Stimulated activated CD4-positive, alpha-beta T cell treated with anti-CD3 and anti-CD28 coated beads, TNF-alpha, amount 100 ng/mL, for 48 hours (primary cell): ENCODE measurements around the gene TUT4.
A peak's percentile ranks its signal among the peaks of the same experiment; 100 is the strongest.
"Not testable (repeated sequence)": the region's sequence is repeated elsewhere in the genome, so short reads cannot be mapped to it uniquely, and the experiment has no call there.

Source experiments
- DNase-seq, 3 donors: peaks; one replicate each; pipeline ENCODE4 v3.0.0-alpha.2; 2020; ENCODE audit warnings: low read depth in 3 of 3

Gene TUT4

GRCh38 chr1:52552505-52553361 is at the start of gene TUT4:
Gene TUT4 (minus strand): TSS chr1:52553092. CDS start chr1:52526280, 26,812 bp downstream.
- DNase-seq = peak; percentile 61 to 73 (median 67)

- DNase-seq = peak; percentile 24 to 49 (median 26)
Measured at GRCh38 chr1:52601991-52602855, 49.3 kb upstream of the TUT4 start, which contains the start of gene GPX7. Gene GPX7 (plus strand): TSS chr1:52602371. CDS start chr1:52602410, 39 bp downstream.

GRCh38 chr1:52601519-52601918 is 48.6 kb upstream of the TUT4 start:
- DNase-seq = no peak

- no peak for DNase-seq
Measured at GRCh38 chr1:52600533-52601179, 47.8 kb upstream of the TUT4 start.

GRCh38 chr1:52599236-52599635 is 46.3 kb upstream of the TUT4 start:
- DNase-seq = no peak

- no peak for DNase-seq
Measured at GRCh38 chr1:52598729-52599128, 45.8 kb upstream of the TUT4 start.

- no peak for DNase-seq
Measured at GRCh38 chr1:52597912-52598311, 45.0 kb upstream of the TUT4 start.

- DNase-seq = no peak
Measured at GRCh38 chr1:52595061-52595460, 42.2 kb upstream of the TUT4 start.

- no peak for DNase-seq
Measured at GRCh38 chr1:52593495-52593894, 40.6 kb upstream of the TUT4 start.

- DNase-seq = no peak
Measured at GRCh38 chr1:52592637-52593323, 39.9 kb upstream of the TUT4 start.

GRCh38 chr1:52590266-52590665 is 37.4 kb upstream of the TUT4 start:
- no peak for DNase-seq

GRCh38 chr1:52588535-52588934 is 35.6 kb upstream of the TUT4 start:
- no peak for DNase-seq

GRCh38 chr1:52588027-52588426 is 35.1 kb upstream of the TUT4 start:
- no peak for DNase-seq

GRCh38 chr1:52585474-52585873 is 32.6 kb upstream of the TUT4 start:
- no peak for DNase-seq

GRCh38 chr1:52582116-52582696 is 29.3 kb upstream of the TUT4 start:
- no peak for DNase-seq

- no peak for DNase-seq
Measured at GRCh38 chr1:52580283-52580682, 27.4 kb upstream of the TUT4 start.

GRCh38 chr1:52579415-52579814 is 26.5 kb upstream of the TUT4 start:
- DNase-seq = no peak

GRCh38 chr1:52578066-52578465 is 25.2 kb upstream of the TUT4 start:
- not testable (repeated sequence) for DNase-seq

- DNase-seq = no peak
Measured at GRCh38 chr1:52576074-52576473, 23.2 kb upstream of the TUT4 start.

GRCh38 chr1:52574594-52574993 is 21.7 kb upstream of the TUT4 start:
- no peak for DNase-seq

GRCh38 chr1:52572387-52572786 is 19.5 kb upstream of the TUT4 start:
- no peak for DNase-seq
